Right atrium auricular region (tissue), 2 donors: Measurements from ENCODE around the gene HDAC5. TPM values are rescaled to one million over a fixed set of nuclear protein-coding genes. Genes with fewer than 3 reads are reported as not detected.

ENCODE experiments used
- DNase-seq: peaks from one replicate; pipeline ENCODE4 v3.0.0-alpha.2; 2019; ENCODE audit warnings: low spot score
- H3K27ac ChIP-seq, 2 donors: fragments of 200-600 bp; sonication (generic); 1 replicate in 1 of 2; 2 replicates in 1 of 2; pipeline ENCODE4 v1.5.1; 2016 to 2019
- H3K27me3 ChIP-seq, 2 donors: fragments of 200-600 bp; sonication (generic); one replicate each; pipeline versions ENCODE4 v1.5.1 to v1.6.0; 2017 to 2019
- H3K36me3 ChIP-seq: fragments of 200-600 bp; sonication (generic); one replicate; pipeline ENCODE4 v1.5.1; 2016
- H3K4me1 ChIP-seq, 2 donors: fragments of 200-600 bp; sonication (generic); one replicate each; pipeline versions ENCODE4 v1.5.1 to v1.6.0; 2017 to 2019
- H3K4me3 ChIP-seq, 2 donors: fragments of 200-600 bp; sonication (generic); 1 replicate in 1 of 2; 2 replicates in 1 of 2; pipeline ENCODE4 v1.5.1; 2017 to 2019; ENCODE audit warnings: mild to moderate bottlenecking in 1 of 2, moderate library complexity in 1 of 2
- H3K9me3 ChIP-seq, 2 donors: fragments of 200-600 bp; sonication (generic); one replicate each; pipeline ENCODE4 v1.5.1; 2019
- CTCF ChIP-seq, 2 donors: fragments of 200-600 bp; sonication (generic); IDR thresholded peaks; one replicate each; pipeline ENCODE4 v1.5.1; 2019; ENCODE audit warnings: antibody characterized with exemption in 2 of 2
- total RNA-seq, 2 donors: library from RNA; depleted of rRNA; stranded (reverse); fragments of >200 nt; gene quantifications; one replicate each; pipeline ENCODE4 v1.1.0, GENCODE V29; 2016

HDAC5 gene
- total RNA-seq, 2 donors from 2014 or later, result 80.0 to 138 TPM

- Histone ChIP-seq H3K27me3 (no peaks in the 10 kb centered on the region), H3K4me1 (peaks cover 0 to 50% of the 10 kb centered on the region in 2 donors), H3K4me3 (no peak overlapping the region), H3K9me3 (no peaks in the 10 kb centered on the region), H3K36me3 (peaks cover 39% of the 10 kb centered on the region), H3K27ac (peak overlapping the region; percentile 83 to 87)
- DNase-seq, result no peak
- TF ChIP-seq CTCF (IDR thresholded peaks at IDR 0.05), result no peak
Measured at GRCh38 chr17:44094701-44095387, 28.6 kb downstream of the HDAC5 start.

GRCh38 chr17:44093231-44093900 is 30.1 kb downstream of the HDAC5 start:
- H3K36me3 ChIP-seq, result peaks cover 49% of the 10 kb centered on the region
- H3K27me3 ChIP-seq, result no peaks in the 10 kb centered on the region
- peaks cover 0 to 38% of the 10 kb centered on the region in 2 donors for H3K4me1 ChIP-seq
- no peak for DNase-seq
- H3K4me3 ChIP-seq, result no peak overlapping the region
- no peak for TF ChIP-seq CTCF (IDR thresholded peaks at IDR 0.05)
- no peak overlapping the region for H3K27ac ChIP-seq
- no peaks in the 10 kb centered on the region for H3K9me3 ChIP-seq

- H3K9me3 ChIP-seq, result no peaks in the 10 kb centered on the region
- no peak for TF ChIP-seq CTCF (IDR thresholded peaks at IDR 0.05)
- no peak overlapping the region for H3K4me3 ChIP-seq
- H3K27me3 ChIP-seq, result no peaks in the 10 kb centered on the region
- H3K36me3 ChIP-seq, result peaks cover 62% of the 10 kb centered on the region
- H3K27ac ChIP-seq, result no peak overlapping the region
- DNase-seq, result no peak
- peaks cover 0 to 25% of the 10 kb centered on the region in 2 donors for H3K4me1 ChIP-seq
Measured at GRCh38 chr17:44092051-44092450, 31.4 kb downstream of the HDAC5 start.

- peaks cover 0 to 18% of the 10 kb centered on the region in 2 donors for H3K4me1 ChIP-seq
- no peak for DNase-seq
- H3K9me3 ChIP-seq, result no peaks in the 10 kb centered on the region
- H3K4me3 ChIP-seq, result no peak overlapping the region
- TF ChIP-seq CTCF (IDR thresholded peaks at IDR 0.05), result no peak
- H3K27ac ChIP-seq, result no peak overlapping the region
- H3K36me3 ChIP-seq, result peaks cover 67% of the 10 kb centered on the region
- no peaks in the 10 kb centered on the region for H3K27me3 ChIP-seq
Measured at GRCh38 chr17:44091200-44091997, 32.0 kb downstream of the HDAC5 start.

GRCh38 chr17:44088254-44088653 is 35.2 kb downstream of the HDAC5 start:
- no peak for DNase-seq
- TF ChIP-seq CTCF (IDR thresholded peaks at IDR 0.05), result no peak
- Histone ChIP-seq H3K36me3 (peaks cover 91% of the 10 kb centered on the region), H3K4me1 (no peaks in the 10 kb centered on the region), H3K9me3 (no peaks in the 10 kb centered on the region), H3K4me3 (no peak overlapping the region), H3K27me3 (no peaks in the 10 kb centered on the region), H3K27ac (no peak overlapping the region)
